Activated CD8-positive, alpha-beta memory T cell treated with anti-CD3 and anti-CD28 coated beads, Interleukin-2, amount 50 U/mL, for 4 hours (primary cell): ENCODE measurements around the gene PITPNM3.

Experiments
- DNase-seq: peaks from one replicate; pipeline ENCODE4 v3.0.0-alpha.2; 2020

Gene PITPNM3

DNA sequence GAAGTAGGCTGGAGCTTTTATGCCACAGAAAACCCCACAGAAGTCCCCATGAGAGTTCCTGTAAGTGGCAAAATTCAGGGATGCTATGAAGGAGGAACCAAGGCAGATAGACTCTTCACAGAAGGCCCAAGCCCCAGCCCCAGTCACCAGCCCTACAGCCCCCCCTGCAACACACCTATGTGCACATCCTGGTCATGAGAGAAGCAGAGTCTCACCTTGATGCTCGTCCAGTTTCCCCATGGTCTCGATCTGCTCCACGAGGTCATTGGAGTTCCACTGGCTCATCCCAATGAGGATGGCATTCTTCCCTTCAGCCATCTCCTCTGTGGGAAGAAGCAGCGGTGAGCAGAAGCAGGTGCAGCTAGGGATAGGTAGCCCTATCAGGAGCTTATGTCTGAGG, 31.2 kb downstream of the PITPNM3 start:
- DNase-seq: no peak

DNA sequence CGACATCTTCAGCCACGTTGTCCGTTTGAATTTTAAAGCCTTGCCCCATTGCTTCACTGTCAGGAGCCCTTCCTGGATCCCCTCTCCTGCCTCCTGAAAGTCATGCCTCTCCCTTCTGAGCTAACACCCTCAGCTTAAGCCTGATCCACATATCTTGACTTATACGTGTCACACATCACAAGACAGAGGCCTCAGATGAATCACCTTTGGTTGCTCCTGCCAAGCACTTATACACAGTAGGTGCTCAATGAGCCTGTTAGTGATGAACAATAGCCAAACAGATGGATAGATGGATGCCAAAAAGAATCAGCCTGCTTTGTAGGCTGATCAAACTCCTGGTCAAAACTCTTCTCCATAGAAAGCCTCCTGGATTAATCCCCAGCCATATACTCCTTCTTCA, 31.8 kb downstream of the PITPNM3 start:
- no peak for DNase-seq

DNA sequence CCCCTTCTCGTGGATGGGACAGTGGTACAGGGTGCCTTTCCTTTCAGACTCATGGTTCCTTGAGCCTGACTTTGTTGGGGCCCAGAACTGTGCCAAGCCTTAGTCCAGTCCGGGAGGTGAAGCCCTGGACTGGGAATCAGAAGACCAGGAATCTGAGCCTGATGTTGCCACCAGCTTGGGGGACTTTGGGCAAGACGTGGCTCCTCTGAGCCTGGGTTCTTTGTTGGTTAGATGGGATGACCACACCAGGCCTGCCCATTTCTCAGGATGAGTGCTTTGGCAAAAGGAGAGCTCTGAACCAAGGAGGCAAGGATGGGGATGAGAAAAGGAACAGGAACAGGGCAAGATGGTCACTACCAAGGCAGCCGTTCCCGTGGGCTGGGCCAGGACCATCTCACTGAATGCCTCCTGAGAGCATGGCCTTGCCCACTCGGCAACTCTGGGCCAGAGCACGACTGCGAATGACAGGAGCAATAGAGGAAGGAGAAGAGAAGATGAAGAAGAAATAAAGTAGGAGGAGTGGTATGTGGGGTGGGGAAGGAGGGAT, 32.5 kb downstream of the PITPNM3 start:
- no peak for DNase-seq

DNA sequence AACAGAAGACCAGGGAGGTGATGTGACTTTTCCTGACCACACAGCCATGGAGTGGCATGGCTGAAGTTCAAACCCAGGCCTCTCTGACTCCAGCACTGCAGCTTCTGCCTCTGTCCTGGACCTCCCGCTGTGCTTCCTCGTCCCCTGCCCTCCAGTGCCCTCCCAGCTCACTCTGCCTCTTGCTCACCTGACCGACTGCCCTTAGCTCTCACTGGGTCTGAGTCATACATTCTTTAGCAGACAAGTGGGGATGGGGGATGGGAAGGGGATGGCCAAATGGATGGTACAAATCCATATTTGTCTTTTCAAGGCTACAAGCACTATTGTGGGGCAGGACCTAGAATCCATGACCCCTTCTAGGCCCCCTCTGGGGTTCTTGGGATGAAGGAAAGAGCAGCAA, 33.0 kb downstream of the PITPNM3 start:
- no peak for DNase-seq

DNA sequence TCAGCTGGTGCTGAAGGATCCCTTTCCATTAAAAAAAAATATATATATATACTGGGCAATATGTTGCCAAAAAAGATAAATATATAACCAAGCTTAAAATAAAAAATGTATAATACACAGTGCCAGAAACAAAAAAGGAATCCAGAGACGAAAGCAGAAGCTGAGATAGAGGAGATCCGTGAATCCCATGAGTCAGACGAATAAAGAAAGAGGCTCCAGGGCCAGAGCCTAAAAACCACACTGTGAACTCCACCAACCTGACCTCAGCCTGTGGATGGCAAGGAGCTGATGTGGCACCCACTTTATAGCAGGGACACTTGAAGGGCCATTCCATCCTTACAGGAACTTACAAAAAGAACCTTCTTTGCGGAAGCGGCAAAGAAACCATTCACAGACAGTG, 34.8 kb downstream of the PITPNM3 start:
- no peak for DNase-seq

DNA sequence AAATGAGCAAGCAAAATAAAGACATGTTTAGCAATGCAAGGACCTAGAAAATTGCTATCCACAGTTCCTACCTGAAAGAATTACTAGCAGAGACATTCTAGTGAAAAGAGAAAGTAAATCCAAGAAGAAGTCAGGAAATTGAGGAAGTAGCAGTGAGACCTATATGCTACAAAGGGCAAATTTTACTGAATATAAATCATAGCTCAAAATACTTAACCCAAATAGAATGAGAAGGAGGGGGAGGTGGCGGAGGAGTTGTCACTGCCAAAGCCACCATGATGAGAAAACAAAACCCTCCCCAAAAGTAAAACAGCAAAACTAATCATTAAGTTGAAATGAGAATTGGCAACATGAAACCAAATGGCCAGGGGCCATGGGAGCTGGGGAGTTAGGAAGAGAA, 39.3 kb downstream of the PITPNM3 start:
- no peak for DNase-seq

DNA sequence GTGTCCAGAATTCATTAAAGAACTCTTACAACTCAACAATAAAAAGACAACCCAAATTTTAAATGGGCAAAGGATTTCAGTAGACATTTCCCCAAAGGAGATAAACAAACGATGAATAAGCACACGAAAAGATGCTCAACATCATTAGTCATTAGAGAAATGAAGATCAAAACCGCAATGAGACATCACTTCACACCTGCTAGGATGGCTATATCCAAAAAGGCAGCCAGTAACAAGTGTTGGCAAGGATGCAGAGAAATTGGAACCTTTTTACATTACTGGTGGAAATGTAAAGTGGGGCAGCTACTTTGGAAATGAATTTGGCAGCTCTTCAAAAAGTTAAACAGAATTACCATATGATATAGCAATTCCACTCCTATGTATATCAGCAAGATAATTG, 42.0 kb downstream of the PITPNM3 start:
- DNase-seq: no peak

DNA sequence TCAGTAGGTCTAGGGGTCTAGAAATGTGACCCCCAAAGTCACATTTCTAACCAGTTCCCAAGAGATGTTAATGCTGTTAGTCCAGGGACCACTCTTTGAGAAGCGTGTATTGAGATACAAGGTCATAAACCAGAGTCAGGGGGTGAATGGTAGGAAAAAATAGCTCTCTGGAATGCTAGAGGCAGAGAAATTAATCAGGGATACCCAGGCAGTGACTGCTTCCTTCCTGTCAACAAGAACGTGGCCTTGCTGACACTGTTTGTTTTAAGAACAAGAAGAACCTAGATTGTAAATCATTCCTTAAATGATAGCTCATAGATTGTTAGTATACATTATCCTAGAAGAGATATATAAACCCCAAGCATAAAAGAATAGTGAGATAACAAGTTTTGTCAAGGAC, 43.8 kb downstream of the PITPNM3 start:
- DNase-seq: no peak

DNA sequence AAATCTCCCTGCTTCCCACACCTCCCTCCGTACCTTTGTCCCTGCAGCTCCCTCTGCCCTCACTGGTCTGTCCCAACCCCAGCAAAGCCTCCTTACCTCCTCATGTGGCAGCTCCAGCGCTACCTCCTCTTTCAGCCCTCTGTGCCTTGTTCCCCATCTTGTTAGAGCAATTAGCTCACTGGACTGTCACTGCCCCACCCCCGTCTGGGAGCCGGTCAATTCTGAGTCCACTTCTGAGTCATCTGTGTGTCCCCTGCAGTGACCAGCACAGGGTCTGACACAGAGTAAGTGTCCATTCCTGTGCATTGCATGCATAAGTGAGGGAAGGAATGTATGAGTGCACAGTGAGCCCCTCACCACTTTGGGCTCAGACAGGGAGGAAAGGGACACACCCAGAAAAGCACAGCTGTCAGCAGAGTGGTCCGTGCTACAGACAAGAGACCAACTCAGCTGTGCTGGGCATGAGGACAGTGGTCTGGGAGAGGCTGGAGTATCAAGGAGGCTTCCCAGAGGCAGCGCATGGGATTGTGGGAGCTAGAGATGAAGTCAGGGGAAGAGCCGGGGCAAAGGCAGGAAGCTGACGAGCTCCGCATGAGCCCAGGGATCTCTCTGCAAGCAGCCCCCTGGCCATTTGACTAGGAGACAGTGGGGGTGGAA, 45.9 kb downstream of the PITPNM3 start:
- DNase-seq: no peak

DNA sequence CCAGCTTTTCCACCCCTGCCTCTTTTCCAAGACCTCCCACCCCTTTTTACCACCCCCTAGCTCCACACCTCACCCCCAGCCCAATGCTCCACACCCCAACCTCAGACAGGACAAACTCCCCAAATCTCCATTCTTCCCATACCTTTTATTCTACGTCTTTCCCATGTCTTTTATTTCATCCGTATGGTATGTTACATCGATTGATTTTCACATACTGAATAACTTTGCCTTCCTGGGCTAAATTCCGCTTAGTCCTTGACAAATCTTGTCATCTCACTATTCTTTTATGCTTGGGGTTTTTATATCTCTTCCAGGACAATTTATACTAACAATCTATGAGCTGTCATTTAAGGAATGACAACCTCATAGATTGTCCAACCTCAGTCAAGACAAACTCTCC, 46.4 kb downstream of the PITPNM3 start:
- DNase-seq: no peak

DNA sequence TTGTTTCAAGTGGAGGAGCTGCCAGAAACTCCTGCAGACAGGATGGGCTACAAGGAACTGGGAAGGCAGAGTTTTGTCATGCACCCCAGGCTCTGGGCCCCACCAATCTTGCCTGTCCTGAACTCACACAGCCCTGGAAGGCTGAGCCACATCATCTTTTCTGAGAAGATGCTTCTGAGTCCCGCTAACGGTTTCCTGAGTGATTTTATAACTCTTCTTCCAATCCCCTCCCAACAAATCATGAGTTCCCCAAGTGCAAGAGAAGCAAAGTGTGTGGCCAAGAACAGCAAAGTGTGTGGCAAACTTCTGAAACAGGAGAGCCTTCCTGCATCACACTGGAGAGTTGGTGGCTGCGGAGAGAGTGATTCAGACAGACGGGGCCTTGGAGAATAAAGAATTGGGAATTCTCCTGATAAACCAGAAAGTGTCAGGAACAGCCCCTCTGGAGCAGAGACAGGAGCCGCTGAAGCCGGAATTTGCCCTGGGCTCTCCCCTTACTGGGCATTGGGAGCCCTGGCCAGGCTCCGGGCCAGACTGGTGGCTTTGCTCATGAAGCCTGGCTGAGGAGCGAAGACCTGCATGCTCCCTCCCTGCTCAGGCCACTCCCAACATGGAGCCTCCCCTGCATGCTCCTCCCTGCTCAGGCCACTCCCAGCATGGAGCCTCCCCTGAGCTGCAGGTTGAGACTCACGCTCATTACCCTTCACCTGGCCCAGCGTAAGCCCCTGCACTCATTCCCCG, 47.2 kb downstream of the PITPNM3 start:
- DNase-seq: no peak

DNA sequence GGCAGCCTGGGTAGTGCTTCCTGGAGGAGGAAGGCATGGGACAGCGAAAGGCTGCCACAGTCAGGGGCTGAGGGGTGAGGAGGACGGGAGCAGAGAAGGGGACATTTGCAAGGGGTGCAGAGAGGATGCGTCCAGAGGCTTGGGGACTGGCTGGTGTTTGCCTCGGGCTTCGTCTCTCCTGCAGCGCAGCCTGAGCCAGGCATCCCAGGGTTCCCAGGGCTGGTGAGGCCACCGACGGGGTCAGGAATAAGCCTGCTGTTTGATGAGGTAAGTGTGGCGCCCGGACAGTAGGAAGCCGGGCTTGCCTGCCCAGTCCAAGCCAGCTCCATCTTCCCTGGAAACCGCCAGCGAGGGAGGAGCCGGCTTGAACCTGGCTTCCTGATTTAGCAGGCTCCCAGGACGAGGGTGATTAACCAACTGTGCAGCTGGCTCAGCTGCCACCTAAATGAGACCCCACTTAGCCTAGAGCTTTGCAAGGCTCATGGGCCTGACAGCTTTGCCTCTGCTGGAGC, 47.8 kb downstream of the PITPNM3 start:
- no peak for DNase-seq

DNA sequence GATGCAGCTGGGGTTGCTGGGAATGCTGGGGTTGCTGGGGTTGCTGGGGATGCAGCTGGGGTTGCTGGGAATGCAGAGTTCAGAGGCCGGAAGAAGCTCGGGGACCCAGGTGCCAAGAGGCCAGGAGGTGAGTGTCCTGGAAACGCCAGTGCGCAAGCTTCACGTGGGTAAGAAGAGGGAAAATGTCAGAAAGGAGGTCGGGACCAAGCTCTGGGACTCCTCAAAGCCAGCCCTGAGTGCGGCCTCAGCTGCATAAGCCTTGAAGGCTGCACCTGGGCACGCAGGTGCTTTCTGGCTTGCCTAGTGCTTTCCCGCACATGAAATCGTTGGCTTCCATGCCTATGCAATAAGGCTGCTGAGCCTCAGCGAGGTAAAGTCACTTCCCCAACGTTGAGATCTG, 48.3 kb downstream of the PITPNM3 start:
- DNase-seq: no peak

DNA sequence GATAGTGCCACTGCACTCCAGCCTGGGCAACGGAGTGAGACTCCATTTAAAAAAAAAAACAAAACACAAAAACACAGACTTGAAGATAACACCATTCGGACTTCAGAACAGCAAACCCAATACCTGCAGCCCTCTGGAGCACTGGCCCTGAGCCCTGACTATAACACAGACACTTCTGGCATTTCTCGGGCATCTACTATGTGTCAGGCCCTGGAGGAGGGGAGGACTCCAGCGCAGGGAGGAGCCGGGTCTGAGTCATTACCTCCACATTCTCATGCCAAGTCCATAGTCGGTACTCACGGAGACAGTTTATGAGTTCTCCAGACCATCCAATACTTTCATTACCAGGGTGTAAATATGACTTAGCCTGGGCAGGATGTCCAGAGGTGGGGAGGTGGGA, 48.8 kb downstream of the PITPNM3 start:
- no peak for DNase-seq

DNA sequence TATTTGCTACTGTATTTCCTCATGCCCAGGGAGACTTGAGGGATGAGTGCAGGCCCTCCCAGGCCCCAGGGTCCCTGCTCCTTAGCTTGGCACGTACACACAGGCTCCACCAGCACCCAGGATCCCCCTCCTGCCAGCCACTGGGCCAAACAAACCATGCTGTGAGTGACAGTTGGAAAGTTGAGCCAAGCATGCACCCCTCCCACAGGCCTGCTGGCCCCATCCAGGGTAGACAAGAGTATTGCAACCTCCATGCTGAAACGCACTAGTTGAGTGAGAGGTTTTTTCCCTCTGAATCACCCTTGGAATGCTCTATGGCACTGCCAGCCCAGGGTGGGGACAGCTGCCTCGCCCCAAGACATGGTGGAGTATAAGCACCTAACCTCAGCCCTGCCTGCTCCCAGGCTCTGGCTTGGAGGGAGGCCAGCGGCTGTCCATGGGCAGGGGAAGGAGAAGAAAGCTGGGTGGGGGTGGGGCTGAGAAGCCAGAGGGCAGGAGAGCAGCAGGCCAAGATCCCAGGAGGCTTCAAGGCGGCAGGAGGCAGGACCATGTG, 49.6 kb downstream of the PITPNM3 start:
- DNase-seq: no peak

DNA sequence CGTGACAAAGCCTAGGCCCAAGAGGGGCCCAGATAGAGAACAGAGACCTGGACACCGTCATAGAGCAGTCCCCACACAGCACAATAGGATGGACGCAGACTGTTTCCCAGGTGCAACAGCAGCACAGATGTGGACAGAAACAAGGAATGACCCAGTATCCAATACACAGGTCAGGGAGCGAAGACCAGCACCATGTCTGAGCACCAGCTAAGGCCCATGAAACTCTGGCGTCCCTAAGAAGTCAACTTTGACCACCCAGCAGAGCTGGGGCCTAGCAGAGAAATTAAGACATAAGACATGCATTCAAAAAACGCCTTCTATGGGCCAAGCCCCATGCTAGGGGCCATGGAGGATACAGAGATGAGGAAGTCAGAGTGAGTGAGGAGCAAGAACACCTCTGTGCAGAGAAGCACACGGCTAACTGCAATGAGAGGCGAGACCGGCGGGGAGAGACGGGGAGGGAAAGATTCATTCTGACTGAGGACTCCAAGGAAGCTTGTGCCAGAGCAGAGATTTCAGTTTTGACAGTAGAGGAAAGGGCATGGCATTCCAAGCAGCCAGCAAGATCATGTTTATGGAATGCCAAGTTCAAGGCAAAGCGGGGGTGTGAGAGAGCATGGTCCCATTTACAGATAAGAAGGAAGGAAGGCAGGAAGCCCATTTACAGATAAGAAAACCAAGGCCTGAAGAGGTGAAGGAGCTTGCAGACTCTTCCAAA, 50.8 kb downstream of the PITPNM3 start:
- DNase-seq: no peak

DNA sequence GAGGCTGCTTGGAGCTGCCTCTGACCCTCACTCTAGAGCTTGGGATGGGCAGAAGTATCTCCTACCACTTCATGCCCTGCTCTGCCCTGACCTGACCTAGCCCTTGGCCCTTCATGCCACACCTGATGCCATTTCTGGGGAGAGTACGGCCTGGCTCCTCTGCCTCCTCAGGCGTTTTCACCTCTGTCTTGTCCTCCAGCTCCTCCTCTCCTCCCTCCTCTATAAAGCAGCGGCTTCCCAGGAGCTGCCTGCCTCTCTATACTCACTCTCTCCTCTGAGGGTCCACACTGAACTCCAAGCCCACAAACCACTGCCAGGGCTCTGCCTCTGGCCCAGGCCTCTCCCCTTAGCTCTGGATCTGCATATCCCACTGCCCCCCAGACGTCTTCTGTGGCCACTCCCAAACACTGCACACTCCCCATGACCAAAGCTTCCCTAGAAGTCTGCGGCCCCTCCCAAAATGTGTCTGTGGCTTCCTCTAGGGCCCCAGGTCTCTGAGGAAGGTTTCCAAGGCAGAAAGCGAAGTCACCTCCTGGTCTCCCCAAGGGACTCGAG, 52.6 kb downstream of the PITPNM3 start:
- DNase-seq: no peak

DNA sequence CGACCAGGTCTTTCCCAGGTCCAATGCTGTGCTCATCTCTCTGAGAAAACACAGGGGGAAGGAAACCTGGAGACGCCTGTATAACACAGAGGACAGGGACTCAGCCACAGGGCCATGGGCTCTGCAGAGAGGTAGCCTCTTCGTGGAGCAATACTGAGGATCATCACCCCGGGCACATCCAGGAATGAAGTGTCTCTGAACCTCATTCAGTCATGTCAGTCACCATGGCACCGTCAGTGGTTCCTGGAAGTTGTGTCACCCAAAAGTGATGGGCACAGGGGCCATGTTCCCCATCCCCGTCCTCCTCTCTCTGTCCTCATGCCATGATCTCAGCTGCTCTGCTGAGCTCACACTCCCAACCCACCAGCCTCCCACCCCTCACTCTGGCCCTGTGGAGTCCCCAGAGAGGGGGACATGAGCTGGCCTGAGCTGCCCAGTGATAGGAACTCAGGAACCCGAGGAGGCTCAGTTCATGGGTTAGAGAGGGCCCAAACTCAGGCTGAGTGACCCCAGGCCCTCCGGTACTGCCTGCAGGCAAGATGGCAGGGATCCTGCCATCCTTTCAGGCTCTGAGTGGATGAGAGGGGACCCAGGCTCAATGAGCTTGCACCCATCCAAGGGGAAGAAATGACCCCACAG, 53.4 kb downstream of the PITPNM3 start:
- no peak for DNase-seq

DNA sequence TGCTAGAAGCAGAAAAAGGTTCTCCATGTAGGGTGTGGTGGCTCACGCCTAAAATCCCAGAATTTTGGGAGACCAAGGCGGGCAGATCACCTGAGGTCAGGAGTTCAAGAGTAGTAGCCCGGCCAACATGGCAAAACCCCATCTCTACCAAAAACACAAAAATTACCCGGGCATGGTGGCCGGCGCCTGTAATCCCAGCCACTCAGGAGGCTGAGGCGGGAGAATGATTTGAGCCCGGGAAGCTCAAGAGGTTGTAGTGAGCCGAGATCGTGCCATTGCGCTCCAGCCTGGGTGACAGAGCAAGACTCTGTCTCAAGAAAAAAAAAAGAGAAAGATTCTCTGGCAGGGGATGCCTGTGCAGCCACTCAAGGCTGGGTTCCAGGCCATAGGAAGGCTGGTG, 54.2 kb downstream of the PITPNM3 start:
- no peak for DNase-seq

DNA sequence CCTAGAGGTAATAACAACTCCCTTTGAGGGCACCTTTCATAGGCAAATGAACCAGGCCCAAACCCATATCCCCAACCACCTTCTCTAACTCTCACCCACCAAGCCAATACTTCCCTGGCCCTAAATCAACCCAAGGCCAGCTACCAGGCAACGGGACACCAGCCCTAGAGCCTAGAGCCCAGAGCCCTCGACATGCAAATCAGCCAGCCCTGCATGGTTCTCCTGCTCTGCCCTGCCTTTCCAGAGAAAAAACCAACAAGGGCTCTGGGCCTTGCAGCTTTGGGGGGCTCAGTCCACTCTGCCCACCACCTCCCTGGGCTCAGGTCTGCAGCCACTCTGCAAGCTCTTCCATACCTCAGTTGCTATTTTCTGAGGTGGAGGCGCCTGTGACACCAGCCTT, 55.0 kb downstream of the PITPNM3 start:
- DNase-seq: no peak

DNA sequence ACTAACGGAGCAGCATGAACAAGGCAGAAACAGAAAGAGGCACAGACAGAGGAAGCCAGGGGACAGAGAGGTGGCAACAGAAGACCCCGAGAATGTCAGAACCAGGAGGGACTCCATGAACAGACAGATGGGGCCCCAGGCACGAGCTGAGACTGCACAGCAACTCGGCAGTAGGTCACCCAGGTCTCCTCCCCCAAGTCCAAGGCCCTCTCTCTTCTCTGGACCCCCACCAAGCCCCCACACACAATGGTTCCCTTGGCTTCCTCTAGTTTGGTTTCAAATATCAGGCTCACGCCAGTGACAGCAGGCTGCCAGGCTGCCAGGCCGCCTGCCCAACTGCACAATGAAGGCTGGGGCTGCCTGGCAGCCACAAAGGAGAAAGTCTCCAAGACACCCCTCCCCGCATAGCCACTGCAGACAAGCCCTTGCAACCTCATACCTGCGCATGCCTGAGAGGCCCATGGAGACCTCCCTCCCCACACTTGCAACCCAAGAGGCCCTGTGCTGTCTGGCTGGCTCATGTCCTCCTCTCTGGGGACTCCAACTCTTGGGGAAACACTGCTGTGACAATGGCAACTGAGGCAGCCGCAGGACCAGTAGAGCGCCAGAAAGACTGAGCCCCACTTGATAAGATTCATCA, 57.3 kb downstream of the PITPNM3 start:
- no peak for DNase-seq

DNA sequence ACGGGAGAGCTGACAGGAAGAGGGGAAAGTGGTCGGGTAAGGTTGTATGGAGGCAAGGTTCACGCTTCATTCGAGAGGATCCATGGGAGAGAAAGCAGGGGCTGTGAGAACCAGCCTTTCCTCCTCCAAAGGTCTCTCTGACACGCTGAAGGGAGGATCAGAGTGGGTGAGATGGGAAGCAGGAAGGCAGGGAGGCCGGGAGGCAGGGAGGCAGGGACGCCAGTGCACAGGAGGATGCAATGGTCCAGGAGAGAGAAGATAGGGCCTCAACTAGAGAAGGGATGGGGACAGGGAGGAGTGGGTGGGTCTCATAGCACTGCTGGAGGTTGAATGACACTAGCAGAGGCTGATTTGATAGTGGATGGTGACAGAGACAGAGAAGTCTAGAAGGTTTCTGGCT, 58.0 kb downstream of the PITPNM3 start:
- no peak for DNase-seq
